MCF 10A (cell line): ENCODE data around the gene CCHCR1. TPM values are rescaled to one million over a fixed set of nuclear protein-coding genes. Genes with fewer than 3 reads are reported as not detected.

ENCODE experiments used
- BruUV-seq: library from RNA; stranded (reverse); fragments of 400-500 nt; replicated peaks from 2 replicates; lab custom pipeline; 2021; lab: Mats Ljungman, UMichigan
- CTCF ChIA-PET: fragments of 300-600 bp; sonication (Branson Sonifier 250); formaldehyde crosslinking; extraction: SDS; loops from one replicate; lab custom pipeline; 2021; ENCODE audit warnings: antibody characterized with exemption, inconsistent platforms; lab: Yijun Ruan, JAX
- POLR2A ChIA-PET: fragments of 300-600, 350-650 bp; sonication (Branson Sonifier 250); formaldehyde crosslinking; extraction: SDS; loops from one replicate; lab custom pipeline; 2020; ENCODE audit warnings: antibody characterized with exemption, inconsistent platforms; lab: Yijun Ruan, JAX
- DNase-seq: peaks from one replicate; pipeline ENCODE4 v3.0.0-alpha.2; 2018; ENCODE audit not compliant: unreplicated experiment
- H3K27ac Mint-ChIP-seq: one replicate; pipeline ENCODE4 v1.8.0; 2022; ENCODE audit warnings: mild to moderate bottlenecking, low read depth, mixed read lengths; ENCODE audit not compliant: unreplicated experiment
- H3K27me3 Mint-ChIP-seq: one replicate; pipeline ENCODE4 v1.8.0; 2022; ENCODE audit warnings: mixed read lengths; ENCODE audit not compliant: insufficient read depth, unreplicated experiment
- H3K36me3 Mint-ChIP-seq: one replicate; pipeline ENCODE4 v1.8.0; 2022; ENCODE audit warnings: mild to moderate bottlenecking, moderate library complexity, mixed read lengths; ENCODE audit not compliant: insufficient read depth, unreplicated experiment
- H3K4me1 Mint-ChIP-seq: one replicate; pipeline ENCODE4 v1.8.0; 2022; ENCODE audit warnings: mixed read lengths; ENCODE audit not compliant: insufficient read depth, unreplicated experiment
- H3K4me3 Mint-ChIP-seq: one replicate; pipeline ENCODE4 v1.8.0; 2022; ENCODE audit warnings: mild to moderate bottlenecking, moderate library complexity, mixed read lengths; ENCODE audit not compliant: unreplicated experiment
- H3K9me3 Mint-ChIP-seq: one replicate; pipeline ENCODE4 v1.8.0; 2022; ENCODE audit warnings: mixed read lengths; ENCODE audit not compliant: unreplicated experiment
- CTCF ChIP-seq: fragments of 200-600 bp; IDR thresholded peaks from one replicate; pipeline ENCODE4 v1.8.0; 2022; ENCODE audit warnings: antibody characterized with exemption, mild to moderate bottlenecking; ENCODE audit not compliant: unreplicated experiment
- intact Hi-C: fragments of 100-400 bp; cut with micrococcal nuclease; formaldehyde crosslinking; loops from 2 replicates; pipeline ENCODE4 v1.14.1; 2022
- total RNA-seq: library from RNA; stranded (reverse); gene quantifications from 2 replicates; pipeline ENCODE4 v1.2.3, GENCODE V29; 2022

The CCHCR1 gene
- total RNA-seq, 1 experiment from 2014 or later: 18.4 TPM

GRCh38 chr6:31110825-31111582 lies 46.6 kb downstream of the CCHCR1 start:
- H3K4me1 Mint-ChIP-seq: peaks cover 20% of the 10 kb centered on the region
- no peaks in the 10 kb centered on the region for H3K9me3 Mint-ChIP-seq
- no peak overlapping the region for H3K27ac Mint-ChIP-seq
- no peaks in the 10 kb centered on the region for H3K36me3 Mint-ChIP-seq
- BruUV-seq: no TSS peak
- intact Hi-C loops: no loop called here
- no peak for TF ChIP-seq CTCF
- ChIA-PET POLR2A (interaction anchor here (0.6 to 0.9 kb wide), 2 partner anchors 329 to 425 kb away, joined by 3 read pairs; no protein-coding TSS in a partner anchor), CTCF (interaction anchor here (1.1 kb wide), 3 partner anchors 16 to 49 kb away, joined by 3 to 6 read pairs (median 3); no protein-coding TSS in a partner anchor)
- H3K27me3 Mint-ChIP-seq: no peaks in the 10 kb centered on the region
- no peak for DNase-seq
- no peak overlapping the region for H3K4me3 Mint-ChIP-seq

GRCh38 chr6:31107052-31107451 lies 50.5 kb downstream of the CCHCR1 start:
- ChIA-PET POLR2A (no interaction called here), CTCF (no interaction called here)
- BruUV-seq: no TSS peak
- H3K4me1 Mint-ChIP-seq: peaks cover 6% of the 10 kb centered on the region
- H3K4me3 Mint-ChIP-seq: no peak overlapping the region
- H3K27me3 Mint-ChIP-seq: no peaks in the 10 kb centered on the region
- no peak for TF ChIP-seq CTCF
- H3K9me3 Mint-ChIP-seq: no peaks in the 10 kb centered on the region
- DNase-seq: no peak
- H3K27ac Mint-ChIP-seq: no peak overlapping the region
- intact Hi-C loops: no loop called here
- no peaks in the 10 kb centered on the region for H3K36me3 Mint-ChIP-seq

GRCh38 chr6:31103136-31103535 lies 54.5 kb downstream of the CCHCR1 start:
- H3K4me1 Mint-ChIP-seq: peaks cover 7% of the 10 kb centered on the region
- H3K27ac Mint-ChIP-seq: no peak overlapping the region
- CTCF ChIA-PET: interaction anchor here (0.6 to 2.0 kb wide), 9 partner anchors 10 to 571 kb away, joined by 3 to 9 read pairs (median 5); partner anchors contain the start of gene PSORS1C1
- no peak for DNase-seq
- no peaks in the 10 kb centered on the region for H3K36me3 Mint-ChIP-seq
- H3K4me3 Mint-ChIP-seq: no peak overlapping the region
- no peaks in the 10 kb centered on the region for H3K27me3 Mint-ChIP-seq
- no peak for TF ChIP-seq CTCF
- POLR2A ChIA-PET: interaction anchor here (0.7 to 2.0 kb wide), 5 partner anchors 11 to 383 kb away, joined by 3 to 10 read pairs (median 3); partner anchors contain the start of gene PSORS1C1
- H3K9me3 Mint-ChIP-seq: no peaks in the 10 kb centered on the region
- no TSS peak for BruUV-seq
- intact Hi-C loops: no loop called here

GRCh38 chr6:31098449-31098938 lies 59.1 kb downstream of the CCHCR1 start:
- Mint-ChIP-seq H3K4me1 (peaks cover 21% of the 10 kb centered on the region), H3K36me3 (no peaks in the 10 kb centered on the region), H3K27ac (no peak overlapping the region), H3K27me3 (no peaks in the 10 kb centered on the region), H3K4me3 (no peak overlapping the region), H3K9me3 (no peaks in the 10 kb centered on the region)
- intact Hi-C loops: no loop called here
- BruUV-seq: no TSS peak
- CTCF ChIA-PET: interaction anchor here (0.6 kb wide), 1 partner anchor 11 kb away, joined by 3 read pairs; no protein-coding TSS in a partner anchor
- DNase-seq: no peak
- POLR2A ChIA-PET: no interaction called here
- TF ChIP-seq CTCF: no peak
